H1 (cell line): ENCODE data around the gene SH2B2. TPM values are rescaled to one million over a fixed set of nuclear protein-coding genes. Genes with fewer than 3 reads are reported as not detected.
A peak's percentile ranks its signal among the peaks of the same experiment; 100 is the strongest.

Source experiments
- CTCF ChIA-PET: fragments of 300-600 bp; sonication (Branson Sonifier 250); formaldehyde crosslinking; loops from one replicate; lab custom pipeline; 2021; ENCODE audit not compliant: partially characterized antibody; lab: Charles Lee
- POLR2A ChIA-PET: fragments of 300-600 bp; sonication (Branson Sonifier 250); formaldehyde crosslinking; loops from one replicate; lab custom pipeline; 2021; ENCODE audit warnings: inconsistent platforms; ENCODE audit not compliant: partially characterized antibody; lab: Charles Lee
- DNase-seq, 2 experiments: peaks; one replicate each; pipeline versions ENCODE4 v3.0.0 to v3.0.0-alpha.2; 2010 to 2022; ENCODE audit warnings: low spot score in 2 of 2, low read depth in 1 of 2, mixed read lengths in 1 of 2
- FAIRE-seq: peaks from 2 replicates; lab custom pipeline; 2011; peaks lifted over from hg19 to GRCh38; lab: Jason Lieb, UNC
- H2AFZ ChIP-seq: 2 replicates; pipeline ENCODE4 v1.8.1; 2012; ENCODE audit warnings: low read length, inconsistent platforms
- H2AK5ac ChIP-seq: 2 replicates; pipeline ENCODE4 v1.6.1; 2013; ENCODE audit warnings: low read depth, low read length
- H2BK120ac ChIP-seq: replicated peaks from 2 replicates; pipeline ENCODE3; 2013; ENCODE audit warnings: low read depth, low read length, inconsistent platforms
- H2BK12ac ChIP-seq: 2 replicates; pipeline ENCODE4 v1.6.1; 2013; ENCODE audit warnings: low read depth, low read length
- H2BK15ac ChIP-seq: 2 replicates; pipeline ENCODE4 v1.6.1; 2013; ENCODE audit warnings: low read length
- H2BK20ac ChIP-seq: 2 replicates; pipeline ENCODE4 v1.6.1; 2013; ENCODE audit warnings: low read length
- H2BK5ac ChIP-seq: 2 replicates; pipeline ENCODE4 v1.6.1; 2013; ENCODE audit warnings: low read depth, low read length
- H3K14ac ChIP-seq: 2 replicates; pipeline ENCODE4 v1.6.1; 2013; ENCODE audit warnings: inconsistent platforms; ENCODE audit not compliant: insufficient read length
- H3K18ac ChIP-seq: 2 replicates; pipeline ENCODE4 v1.6.1; 2013; ENCODE audit warnings: low read length; ENCODE audit errors: extremely low read depth
- H3K23ac ChIP-seq: 2 replicates; pipeline ENCODE4 v1.6.1; 2013; ENCODE audit warnings: inconsistent platforms; ENCODE audit not compliant: insufficient read length
- H3K23me2 ChIP-seq: 2 replicates; pipeline ENCODE4 v1.6.1; 2013; ENCODE audit warnings: low read depth, low read length
- H3K27ac ChIP-seq: 2 replicates; pipeline ENCODE4 v1.6.1; 2011; ENCODE audit warnings: low read depth, low read length, inconsistent platforms
- H3K27me3 ChIP-seq, 4 experiments: replicated peaks in 1 of 4; 1 replicate in 1 of 4; 2 replicates in 3 of 4; pipeline versions ENCODE4 v1.6.1 to v1.8.1; 2011 to 2013; ENCODE audit warnings: low read length in 3 of 4, mild to moderate bottlenecking in 3 of 4, inconsistent platforms in 2 of 4, mixed read lengths in 2 of 4, moderate library complexity in 1 of 4; ENCODE audit not compliant: control insufficient read depth in 3 of 4, insufficient read depth in 3 of 4; ENCODE audit errors: extremely low read depth in 1 of 4
- H3K36me3 ChIP-seq, 4 experiments: 2 replicates each; pipeline versions ENCODE4 v1.6.1 to v1.8.1; 2011 to 2013; ENCODE audit warnings: mild to moderate bottlenecking in 4 of 4, low read length in 3 of 4, moderate library complexity in 2 of 4, control low read depth in 1 of 4, inconsistent platforms in 1 of 4; ENCODE audit not compliant: insufficient read depth in 4 of 4, control insufficient read depth in 2 of 4
- H3K4ac ChIP-seq: replicated peaks from 2 replicates; pipeline ENCODE3; 2013; ENCODE audit warnings: low read length, low read depth, mixed read lengths, inconsistent platforms; ENCODE audit not compliant: insufficient read length
- H3K4me1 ChIP-seq, 4 experiments: replicated peaks in 1 of 4; 1 replicate in 1 of 4; 2 replicates in 3 of 4; pipeline versions ENCODE4 v1.6.1 to v1.8.1; 2011 to 2013; ENCODE audit warnings: low read length in 3 of 4, inconsistent platforms in 2 of 4, mixed read lengths in 1 of 4; ENCODE audit not compliant: insufficient read depth in 4 of 4, control insufficient read depth in 3 of 4
- H3K4me2 ChIP-seq, 2 experiments: 2 replicates each; pipeline versions ENCODE4 v1.6.1 to v1.8.1; 2011 to 2013; ENCODE audit warnings: low read depth in 2 of 2, low read length in 2 of 2, control low read depth in 1 of 2, inconsistent platforms in 1 of 2, mild to moderate bottlenecking in 1 of 2; ENCODE audit not compliant: insufficient read depth in 1 of 2
- H3K4me3 ChIP-seq, 4 experiments: fragments of 200-600, 300-600 bp in 1 of 4; sonication (generic), shearing (Covaris generic), sonication (Bioruptor Twin) in 1 of 4; 2 replicates each; pipeline versions ENCODE4 v1.5.1 to v1.8.1; 2011 to 2016; ENCODE audit warnings: low read length in 4 of 4, low read depth in 3 of 4, control low read depth in 2 of 4, inconsistent platforms in 2 of 4, mild to moderate bottlenecking in 2 of 4, mixed read lengths in 1 of 4, moderate library complexity in 1 of 4; ENCODE audit not compliant: insufficient read depth in 2 of 4; ENCODE audit errors: extremely low read depth in 1 of 4
- H3K56ac ChIP-seq: replicated peaks from 2 replicates; pipeline ENCODE3; 2013; ENCODE audit warnings: low read depth, mild to moderate bottlenecking, mixed read lengths, low read length, inconsistent platforms; ENCODE audit not compliant: insufficient read length
- H3K79me1 ChIP-seq: 2 replicates; pipeline ENCODE4 v1.6.1; 2013; ENCODE audit warnings: low read depth, low read length, control low read depth
- H3K79me2 ChIP-seq, 2 experiments: 2 replicates each; pipeline versions ENCODE4 v1.6.1 to v1.8.1; 2012 to 2013; ENCODE audit warnings: low read length in 2 of 2, mild to moderate bottlenecking in 2 of 2, inconsistent platforms in 1 of 2; ENCODE audit not compliant: insufficient read depth in 2 of 2, control insufficient read depth in 1 of 2
- H3K9ac ChIP-seq, 4 experiments: replicated peaks in 1 of 4; 1 replicate in 1 of 4; 2 replicates in 3 of 4; pipeline versions ENCODE4 v1.6.1 to v1.8.1; 2011 to 2013; ENCODE audit warnings: low read depth in 3 of 4, low read length in 3 of 4, control low read depth in 2 of 4, mild to moderate bottlenecking in 2 of 4, moderate library complexity in 2 of 4, inconsistent platforms in 1 of 4; ENCODE audit errors: extremely low read depth in 1 of 4
- H3K9me3 ChIP-seq, 2 experiments: 2 replicates each; pipeline versions ENCODE4 v1.6.1 to v1.8.1; 2012 to 2013; ENCODE audit warnings: mild to moderate bottlenecking in 2 of 2, moderate library complexity in 2 of 2, control low read depth in 1 of 2, inconsistent platforms in 1 of 2, low read depth in 1 of 2, low read length in 1 of 2, mixed read lengths in 1 of 2; ENCODE audit not compliant: insufficient read depth in 2 of 2
- H4K20me1 ChIP-seq, 2 experiments: replicated peaks in 1 of 2; 2 replicates each; pipeline versions ENCODE3 to v1.8.1; 2011 to 2013; ENCODE audit warnings: inconsistent platforms in 2 of 2, low read length in 2 of 2, mild to moderate bottlenecking in 1 of 2; ENCODE audit not compliant: insufficient read depth in 2 of 2, control insufficient read depth in 1 of 2
- H4K5ac ChIP-seq: 2 replicates; pipeline ENCODE4 v1.6.1; 2013; ENCODE audit warnings: low read length, low read depth, mixed read lengths, inconsistent platforms; ENCODE audit not compliant: insufficient read length
- H4K8ac ChIP-seq: 2 replicates; pipeline ENCODE4 v1.8.0; 2013; ENCODE audit warnings: mild to moderate bottlenecking, moderate library complexity, low read length, inconsistent platforms; ENCODE audit not compliant: insufficient read depth; ENCODE audit errors: extremely low read depth
- H4K91ac ChIP-seq: replicated peaks from 2 replicates; pipeline ENCODE3; 2013; ENCODE audit warnings: low read length, mixed read lengths, inconsistent platforms; ENCODE audit not compliant: insufficient read length
- BRCA1 ChIP-seq: IDR thresholded peaks from 2 replicates; pipeline ENCODE4 v1.6.1; 2012; ENCODE audit warnings: low read depth, low read length, improper control_type of control experiment
- GABPA ChIP-seq: IDR thresholded peaks from 2 replicates; pipeline ENCODE4 v1.6.1; 2011; ENCODE audit warnings: mild to moderate bottlenecking, low read length, moderate library complexity, borderline replicate concordance; ENCODE audit not compliant: insufficient read depth
- HDAC2 ChIP-seq, 2 experiments: fragments of 300-600 bp in 1 of 2; sonication (generic) in 1 of 2; IDR thresholded peaks; 2 replicates each; pipeline ENCODE4 v1.6.1; 2011 to 2012; ENCODE audit warnings: low read depth in 2 of 2, low read length in 2 of 2, mild to moderate bottlenecking in 2 of 2, moderate library complexity in 2 of 2, borderline replicate concordance in 1 of 2, inconsistent platforms in 1 of 2
- NANOG ChIP-seq: IDR thresholded peaks from 2 replicates; pipeline ENCODE4 v1.6.1; 2011; ENCODE audit warnings: low read length, low read depth, mild to moderate bottlenecking, inconsistent platforms; ENCODE audit not compliant: insufficient read depth, poor library complexity, severe bottlenecking
- TBP ChIP-seq: IDR thresholded peaks from 2 replicates; pipeline ENCODE4 v1.6.1; 2011; ENCODE audit warnings: low read depth, low read length, improper control_type of control experiment
- TEAD4 ChIP-seq: IDR thresholded peaks from 2 replicates; pipeline ENCODE4 v1.6.1; 2012; ENCODE audit warnings: low read depth, low read length, inconsistent platforms, mixed read lengths
- YY1 ChIP-seq: IDR thresholded peaks from 2 replicates; pipeline ENCODE4 v1.6.1; 2011; ENCODE audit warnings: low read depth, mild to moderate bottlenecking, low read length
- WGBS, 2 experiments: shearing (Covaris generic) in 1 of 2; methylation state at CpG; one replicate each; pipeline versions ENCODE4 v1.1.6 to v1.1.7; 2013 to 2015; ENCODE audit warnings: low lambda C conversion rate in 2 of 2, mixed read lengths in 2 of 2, inconsistent platforms in 1 of 2, low coverage in 1 of 2, missing lambda C conversion rate in 1 of 2; ENCODE audit not compliant: insufficient replicate concordance in 2 of 2, insufficient coverage in 1 of 2, insufficient read length in 1 of 2; ENCODE audit errors: extremely low coverage in 1 of 2, missing lambda C conversion rate in 1 of 2; 5-methylcytosine and 5-hydroxymethylcytosine counted together
- polyA plus RNA-seq, 7 experiments: library from polyadenylated mRNA; depleted of rRNA in 3 of 7; stranded (reverse) in 5 of 7; unstranded in 2 of 7; fragments of >200 nt in 5 of 7; fragments of 200-250 nt in 2 of 7; gene quantifications; 1 replicate in 5 of 7; 2 replicates in 1 of 7; 4 replicates in 1 of 7; pipeline versions ENCODE4 v1.2.1 to v1.2.3, GENCODE V29; 2011 to 2013; ENCODE audit warnings: missing spikeins in 2 of 7, mixed read lengths in 2 of 7
- total RNA-seq: library from RNA; stranded (reverse); fragmentation: NEBNext Ultra II Directional; extraction: Animal tissue kit (Norgen Biotek cat#: 25700); gene quantifications from 2 replicates; pipeline ENCODE4 v1.2.1, GENCODE V29; 2021

Gene SH2B2
- total and polyA plus RNA-seq, 2 of the 8 experiments (the other 6 are each of a cell fraction or from before 2014, with no cell fraction given): 11.5 to 18.7 TPM

- peak overlapping the region; percentile 64 for H2BK120ac ChIP-seq
- no peak overlapping the region for H4K91ac ChIP-seq
- no peak overlapping the region for H3K23ac ChIP-seq
- no peaks in the 10 kb centered on the region for H3K79me2 ChIP-seq
- H3K4ac ChIP-seq: no peak overlapping the region
- no peaks in the 10 kb centered on the region for H3K79me1 ChIP-seq
- no peak overlapping the region for H3K9ac ChIP-seq
- 88% methylated on average over 13 of the region's 13 CpGs; no CpG with 5 or more reads in 1 of the 2 experiments for WGBS, 2 experiments
- CTCF ChIA-PET: interaction anchor here (1.4 kb wide), 1 partner anchor 8 kb away, joined by 7 read pairs; no protein-coding TSS in a partner anchor
- H2AFZ ChIP-seq: no peak overlapping the region
- FAIRE-seq: no peak
- no peak overlapping the region for H2BK20ac ChIP-seq
- no peak overlapping the region for H2BK5ac ChIP-seq
- H3K4me3 ChIP-seq: no peak overlapping the region
- H3K4me2 ChIP-seq: no peak overlapping the region
- no peaks in the 10 kb centered on the region for H3K36me3 ChIP-seq
- no peaks in the 10 kb centered on the region for H3K9me3 ChIP-seq
- no peak overlapping the region for H3K56ac ChIP-seq
- H3K14ac ChIP-seq: no peak overlapping the region
- DNase-seq: no peak
- H3K4me1 ChIP-seq: no peaks in the 10 kb centered on the region; a peak in 1 of 7 replicates
- H3K27me3 ChIP-seq: no peaks in the 10 kb centered on the region
- H2AK5ac ChIP-seq: no peak overlapping the region
- H3K23me2 ChIP-seq: no peaks in the 10 kb centered on the region
- TF ChIP-seq TBP: no peak
- 0 out of 2 replicates have a peak, but pooled peaks have one; percentile 28 for TF ChIP-seq YY1
- no peak for TF ChIP-seq HDAC2 (IDR thresholded peaks at IDR 0.05; ENCODE audit: borderline replicate concordance in 1 of 2, low read depth in 2 of 2, low read length in 2 of 2)
- TF ChIP-seq NANOG: no peak
- TF ChIP-seq TEAD4: no peak
- no peak for TF ChIP-seq BRCA1
- TF ChIP-seq GABPA: no peak
- TF ChIP-seq, all 59 proteins: peak for 1
- H4K8ac ChIP-seq: no peak overlapping the region; the same call in 1 of the 2 replicates
- H3K18ac ChIP-seq: no peak overlapping the region
- no peaks in the 10 kb centered on the region for H4K20me1 ChIP-seq
- H4K5ac ChIP-seq: no peak overlapping the region
- H2BK15ac ChIP-seq: no peak overlapping the region
- no peak overlapping the region for H3K27ac ChIP-seq
- no peak overlapping the region for H2BK12ac ChIP-seq
- POLR2A ChIA-PET: no interaction called here
These were observed 22.2 kb upstream of the SH2B2 start for GRCh38 chr7:102264367-102264891.
